IPS-15b (cell line): Measurements from ENCODE around the gene KDM4D.
"Not testable (repeated sequence)": the region's sequence is repeated elsewhere in the genome, so short reads cannot be mapped to it uniquely, and the experiment has no call there.

Experiments
- H3K27me3 ChIP-seq: one replicate; pipeline ENCODE4 v1.6.1; 2013; ENCODE audit warnings: low read length; ENCODE audit not compliant: control insufficient read depth, insufficient read depth
- H3K36me3 ChIP-seq: one replicate; pipeline ENCODE4 v1.6.1; 2013; ENCODE audit warnings: low read length; ENCODE audit not compliant: control insufficient read depth, insufficient read depth
- H3K4me1 ChIP-seq: one replicate; pipeline ENCODE4 v1.6.1; 2013; ENCODE audit warnings: mild to moderate bottlenecking, low read length; ENCODE audit not compliant: control insufficient read depth, insufficient read depth
- H3K4me3 ChIP-seq: one replicate; pipeline ENCODE4 v1.5.1; 2013; ENCODE audit warnings: low read depth, low read length
- H3K9ac ChIP-seq: one replicate; pipeline ENCODE4 v1.6.1; 2013; ENCODE audit warnings: low read depth, mild to moderate bottlenecking, low read length
- H3K9me3 ChIP-seq: one replicate; pipeline ENCODE4 v1.6.1; 2013; ENCODE audit warnings: mild to moderate bottlenecking, low read length; ENCODE audit not compliant: control insufficient read depth, insufficient read depth

The KDM4D gene

DNA sequence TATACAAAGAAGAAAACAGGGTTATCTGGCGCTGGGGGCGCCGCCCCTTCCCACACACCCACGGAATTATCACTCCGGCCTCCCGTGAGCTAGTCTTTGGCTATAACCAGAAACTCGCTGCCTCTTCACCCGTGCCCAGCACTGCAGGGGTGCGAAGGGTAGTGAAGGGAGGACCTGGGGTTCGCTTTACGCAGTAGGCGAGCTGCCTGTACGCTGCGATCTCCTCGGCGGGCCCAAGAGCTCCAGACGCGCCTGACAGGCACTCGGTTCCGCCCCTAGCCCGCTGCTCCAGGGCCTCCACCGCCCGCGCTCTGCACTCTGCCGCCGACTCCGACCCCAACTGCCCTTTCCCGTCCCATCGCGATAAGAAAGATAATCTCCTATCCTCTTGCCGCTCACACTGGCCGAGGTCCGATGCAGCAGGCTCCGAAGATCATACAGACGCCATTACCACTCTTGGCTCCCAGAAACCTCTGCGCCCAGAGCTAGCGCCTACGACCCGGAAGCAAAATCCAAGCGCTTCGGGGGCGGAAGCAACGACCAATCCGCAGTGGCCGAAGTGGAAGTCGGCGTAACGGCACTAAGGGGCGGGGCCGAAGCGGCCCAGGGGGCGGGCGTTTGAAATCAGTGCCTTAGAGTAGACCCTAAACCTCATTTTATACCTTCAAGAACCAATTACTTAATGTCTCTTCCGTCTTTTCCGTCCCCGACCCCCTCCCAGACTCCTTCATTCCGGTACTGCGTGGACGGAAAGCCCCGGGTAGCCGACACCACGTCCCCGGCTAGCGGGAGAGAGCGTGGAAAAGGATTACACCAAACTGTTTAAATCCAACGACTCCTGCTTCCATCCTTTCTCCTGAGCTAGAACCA, at the start of gene KDM4D, which contains the start of gene CWC15:
KDM4D (plus strand) TSS at position 611 of the 870 bp plus-strand sequence. CDS start 23,664 bp downstream, outside the sequence.
CWC15 (minus strand) TSS at position 458 of the 870 bp plus-strand sequence. CDS start 1,371 bp downstream, outside the sequence.
- Histone ChIP-seq H3K9me3 (no peaks in the 10 kb centered on the region), H3K4me3 (peak within 1 kb of the TSS; percentile 89), H3K36me3 (peaks cover 2% of the 10 kb centered on the region)

GRCh38 chr11:94924171-94924572, 49.3 kb upstream of the KDM4D start:
- Histone ChIP-seq H3K27me3 (no peaks in the 10 kb centered on the region), H3K36me3 (no peaks in the 10 kb centered on the region), H3K4me3 (no peak overlapping the region), H3K9ac (no peak overlapping the region), H3K4me1 (peaks cover 2% of the 10 kb centered on the region), H3K9me3 (no peaks in the 10 kb centered on the region)

More for the DNA sequence above, at the start of gene KDM4D, which contains the start of gene CWC15:
- peak within 1 kb of the TSS; percentile 87 for H3K9ac ChIP-seq
- no peaks in the 10 kb centered on the region for H3K27me3 ChIP-seq
- H3K4me1 ChIP-seq = no peaks in the 10 kb centered on the region

DNA sequence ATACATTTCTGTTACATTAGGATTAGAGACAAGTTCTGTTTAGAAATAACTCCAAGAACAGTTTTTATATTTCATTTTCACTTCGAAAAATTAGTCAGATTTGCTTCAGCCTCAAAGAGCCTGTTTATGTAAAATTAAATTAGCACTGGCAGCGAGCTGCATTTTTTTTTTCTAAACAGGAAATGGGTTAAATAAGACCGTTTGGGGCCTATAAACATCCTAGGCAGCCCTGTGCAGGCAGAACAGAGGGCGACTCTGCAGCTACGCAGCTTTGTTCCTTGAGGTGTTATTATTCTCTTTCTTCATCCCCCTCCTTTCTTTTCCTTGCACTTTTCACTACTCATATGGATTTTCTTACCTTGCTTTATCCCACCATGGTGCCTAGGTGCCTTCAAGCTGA, 48.9 kb upstream of the KDM4D start:
- Histone ChIP-seq H3K4me3 (no peak overlapping the region), H3K36me3 (no peaks in the 10 kb centered on the region), H3K4me1 (peaks cover 2% of the 10 kb centered on the region), H3K9ac (no peak overlapping the region), H3K27me3 (no peaks in the 10 kb centered on the region), H3K9me3 (no peaks in the 10 kb centered on the region)

GRCh38 chr11:94925422-94926270, 47.9 kb upstream of the KDM4D start:
- Histone ChIP-seq H3K27me3 (no peaks in the 10 kb centered on the region), H3K4me3 (no peak overlapping the region), H3K9me3 (no peaks in the 10 kb centered on the region), H3K36me3 (no peaks in the 10 kb centered on the region), H3K9ac (no peak overlapping the region), H3K4me1 (peaks cover 2% of the 10 kb centered on the region)

- Histone ChIP-seq H3K36me3 (no peaks in the 10 kb centered on the region), H3K4me1 (peaks cover 2% of the 10 kb centered on the region), H3K9ac (no peak overlapping the region), H3K4me3 (no peak overlapping the region), H3K27me3 (no peaks in the 10 kb centered on the region), H3K9me3 (no peaks in the 10 kb centered on the region)
Measured at GRCh38 chr11:94926271-94926625, 47.3 kb upstream of the KDM4D start.

DNA sequence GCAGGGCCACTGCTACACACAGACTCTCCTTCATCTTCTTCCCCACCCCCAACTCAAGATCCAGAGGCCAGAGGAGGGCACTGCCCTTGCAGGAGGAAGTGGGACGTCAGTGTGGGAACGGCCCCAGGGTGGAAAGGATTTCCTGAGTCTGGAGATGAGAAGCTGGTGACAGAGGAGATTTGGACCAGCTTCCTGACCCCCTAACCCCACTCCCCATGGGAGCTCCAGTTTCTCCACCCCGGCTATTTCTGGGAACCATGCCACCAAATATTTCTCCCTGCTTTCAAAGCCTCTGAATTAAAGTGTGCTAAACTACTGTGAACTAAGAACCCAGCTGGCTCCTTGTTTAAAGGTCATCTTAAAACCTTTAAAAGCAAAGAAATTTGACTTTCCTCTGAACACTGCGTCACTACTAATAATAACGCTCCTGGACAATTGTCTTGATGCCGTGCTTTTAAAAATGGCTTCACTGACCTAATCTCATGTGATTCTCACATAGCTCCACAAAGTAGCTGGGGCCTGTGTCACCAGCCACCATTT, 46.7 kb upstream of the KDM4D start:
- no peaks in the 10 kb centered on the region for H3K36me3 ChIP-seq
- H3K27me3 ChIP-seq = no peaks in the 10 kb centered on the region
- no peaks in the 10 kb centered on the region for H3K9me3 ChIP-seq
- H3K9ac ChIP-seq = no peak overlapping the region
- peaks cover 2% of the 10 kb centered on the region for H3K4me1 ChIP-seq
- no peak overlapping the region for H3K4me3 ChIP-seq

GRCh38 chr11:94928117-94928990, 45.2 kb upstream of the KDM4D start:
- Histone ChIP-seq H3K4me1 (peaks cover 2% of the 10 kb centered on the region), H3K9ac (no peak overlapping the region), H3K4me3 (no peak overlapping the region), H3K27me3 (no peaks in the 10 kb centered on the region), H3K36me3 (no peaks in the 10 kb centered on the region), H3K9me3 (no peaks in the 10 kb centered on the region)

GRCh38 chr11:94932072-94932471, 41.4 kb upstream of the KDM4D start:
- H3K4me1 ChIP-seq, H3K9ac ChIP-seq, H3K4me3 ChIP-seq, H3K27me3 ChIP-seq, H3K9me3 ChIP-seq, H3K36me3 ChIP-seq: not testable (repeated sequence)

GRCh38 chr11:94932503-94932902, 41.0 kb upstream of the KDM4D start:
- Histone ChIP-seq H3K4me1 (peaks cover 6% of the 10 kb centered on the region), H3K36me3 (no peaks in the 10 kb centered on the region), H3K4me3 (no peak overlapping the region), H3K27me3 (no peaks in the 10 kb centered on the region), H3K9me3 (no peaks in the 10 kb centered on the region), H3K9ac (no peak overlapping the region)

- H3K36me3 ChIP-seq = no peaks in the 10 kb centered on the region
- no peak overlapping the region for H3K4me3 ChIP-seq
- H3K27me3 ChIP-seq = no peaks in the 10 kb centered on the region
- no peaks in the 10 kb centered on the region for H3K9me3 ChIP-seq
- H3K9ac ChIP-seq = peak overlapping the region; percentile 16
- peaks cover 6% of the 10 kb centered on the region for H3K4me1 ChIP-seq
Measured at GRCh38 chr11:94933223-94934130, 40.0 kb upstream of the KDM4D start.
